Parathyroid adenoma (tissue), 2 donors: ENCODE measurements around the gene SLC1A7.

Source experiments
- H2AFZ ChIP-seq: fragments of 300-600 bp; sonication (generic); one replicate; pipeline ENCODE4 v1.7.0; 2017; ENCODE audit warnings: antibody characterized with exemption, mild to moderate bottlenecking
- H3K27ac ChIP-seq: fragments of 300-600 bp; sonication (generic); one replicate; pipeline ENCODE4 v1.7.0; 2017
- H3K27me3 ChIP-seq: fragments of 300-600 bp; sonication (generic); one replicate; pipeline ENCODE4 v1.7.0; 2017; ENCODE audit warnings: low read length; ENCODE audit not compliant: control insufficient read depth, insufficient read depth
- H3K36me3 ChIP-seq: fragments of 300-600 bp; sonication (generic); one replicate; pipeline ENCODE4 v1.7.0; 2017; ENCODE audit warnings: low read length; ENCODE audit not compliant: control insufficient read depth, insufficient read depth
- H3K4me1 ChIP-seq: fragments of 300-600 bp; sonication (generic); one replicate; pipeline ENCODE4 v1.7.0; 2017; ENCODE audit warnings: control low read depth
- H3K4me2 ChIP-seq: fragments of 300-600 bp; sonication (generic); one replicate; pipeline ENCODE4 v1.7.0; 2017; ENCODE audit warnings: low read length
- H3K4me3 ChIP-seq: fragments of 300-600 bp; sonication (generic); one replicate; pipeline ENCODE4 v1.7.0; 2017; ENCODE audit warnings: low read depth, low read length
- H3K79me2 ChIP-seq: fragments of 300-600 bp; sonication (generic); one replicate; pipeline ENCODE4 v1.7.0; 2017; ENCODE audit warnings: control low read depth
- H3K9ac ChIP-seq: fragments of 300-600 bp; sonication (generic); one replicate; pipeline ENCODE4 v1.7.0; 2017; ENCODE audit warnings: mild to moderate bottlenecking
- H3K9me3 ChIP-seq: fragments of 300-600 bp; sonication (generic); one replicate; pipeline ENCODE4 v1.7.0; 2017; ENCODE audit warnings: low read length; ENCODE audit not compliant: control insufficient read depth
- TF ChIP-seq, protein P1 (sequence below): fragments of 300-600 bp; sonication (generic); IDR thresholded peaks from one replicate; pipeline ENCODE4 v1.7.0; 2017; ENCODE audit warnings: antibody characterized with exemption, mild to moderate bottlenecking
- donor health status: primary hyperparathyroidism.

Gene SLC1A7

GRCh38 chr1:53076721-53077598, 65.5 kb downstream of the SLC1A7 start:
- Histone ChIP-seq H3K27me3 (no peaks in the 10 kb centered on the region), H3K79me2 (no peaks in the 10 kb centered on the region), H3K4me1 (no peaks in the 10 kb centered on the region), H3K36me3 (no peaks in the 10 kb centered on the region), H3K27ac (no peak overlapping the region), H3K9ac (no peak overlapping the region), H2AFZ (no peak overlapping the region), H3K4me3 (no peak overlapping the region), H3K9me3 (no peaks in the 10 kb centered on the region), H3K4me2 (no peak overlapping the region)
- TF ChIP-seq, protein P1, sequence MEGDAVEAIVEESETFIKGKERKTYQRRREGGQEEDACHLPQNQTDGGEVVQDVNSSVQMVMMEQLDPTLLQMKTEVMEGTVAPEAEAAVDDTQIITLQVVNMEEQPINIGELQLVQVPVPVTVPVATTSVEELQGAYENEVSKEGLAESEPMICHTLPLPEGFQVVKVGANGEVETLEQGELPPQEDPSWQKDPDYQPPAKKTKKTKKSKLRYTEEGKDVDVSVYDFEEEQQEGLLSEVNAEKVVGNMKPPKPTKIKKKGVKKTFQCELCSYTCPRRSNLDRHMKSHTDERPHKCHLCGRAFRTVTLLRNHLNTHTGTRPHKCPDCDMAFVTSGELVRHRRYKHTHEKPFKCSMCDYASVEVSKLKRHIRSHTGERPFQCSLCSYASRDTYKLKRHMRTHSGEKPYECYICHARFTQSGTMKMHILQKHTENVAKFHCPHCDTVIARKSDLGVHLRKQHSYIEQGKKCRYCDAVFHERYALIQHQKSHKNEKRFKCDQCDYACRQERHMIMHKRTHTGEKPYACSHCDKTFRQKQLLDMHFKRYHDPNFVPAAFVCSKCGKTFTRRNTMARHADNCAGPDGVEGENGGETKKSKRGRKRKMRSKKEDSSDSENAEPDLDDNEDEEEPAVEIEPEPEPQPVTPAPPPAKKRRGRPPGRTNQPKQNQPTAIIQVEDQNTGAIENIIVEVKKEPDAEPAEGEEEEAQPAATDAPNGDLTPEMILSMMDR, result no peak

GRCh38 chr1:53076165-53076564, 66.3 kb downstream of the SLC1A7 start:
- no peaks in the 10 kb centered on the region for H3K27me3 ChIP-seq
- no peak overlapping the region for H3K4me3 ChIP-seq
- TF ChIP-seq, protein P1, result no peak
- H3K9me3 ChIP-seq, result no peaks in the 10 kb centered on the region
- no peak overlapping the region for H2AFZ ChIP-seq
- H3K9ac ChIP-seq, result no peak overlapping the region
- no peak overlapping the region for H3K27ac ChIP-seq
- no peaks in the 10 kb centered on the region for H3K79me2 ChIP-seq
- no peak overlapping the region for H3K4me2 ChIP-seq
- H3K4me1 ChIP-seq, result no peaks in the 10 kb centered on the region
- no peaks in the 10 kb centered on the region for H3K36me3 ChIP-seq

- Histone ChIP-seq H3K27ac (no peak overlapping the region), H3K9ac (no peak overlapping the region), H3K4me3 (no peak overlapping the region), H3K36me3 (no peaks in the 10 kb centered on the region), H3K4me2 (no peak overlapping the region), H2AFZ (no peak overlapping the region), H3K4me1 (no peaks in the 10 kb centered on the region), H3K79me2 (no peaks in the 10 kb centered on the region), H3K27me3 (no peaks in the 10 kb centered on the region), H3K9me3 (no peaks in the 10 kb centered on the region)
- TF ChIP-seq, protein P1, result no peak
Measured at GRCh38 chr1:53075761-53076163, 66.7 kb downstream of the SLC1A7 start.

DNA sequence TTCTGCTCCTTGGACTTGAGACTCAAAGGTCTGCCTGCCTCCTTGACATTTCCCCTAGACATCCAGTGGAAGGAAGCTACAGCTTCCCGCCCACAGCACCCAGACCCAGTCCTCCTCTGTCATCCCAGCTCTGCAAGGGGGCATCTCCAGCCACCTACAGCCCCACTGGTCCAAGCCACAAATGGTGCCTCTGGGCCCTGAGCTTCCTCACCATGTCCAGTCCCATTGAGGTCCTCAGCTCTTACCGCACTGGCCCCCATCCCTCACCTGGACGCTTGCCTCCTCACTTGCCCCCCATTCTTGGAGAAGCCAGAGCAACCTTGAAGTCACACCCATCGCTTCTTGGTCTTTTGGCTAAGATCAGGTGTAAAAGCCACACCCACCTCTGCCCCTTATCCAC, 67.2 kb downstream of the SLC1A7 start:
- Histone ChIP-seq H3K9me3 (no peaks in the 10 kb centered on the region), H3K4me1 (no peaks in the 10 kb centered on the region), H3K27me3 (no peaks in the 10 kb centered on the region), H3K4me2 (no peak overlapping the region), H3K36me3 (no peaks in the 10 kb centered on the region), H2AFZ (no peak overlapping the region), H3K9ac (no peak overlapping the region), H3K79me2 (no peaks in the 10 kb centered on the region), H3K27ac (no peak overlapping the region), H3K4me3 (no peak overlapping the region)
- TF ChIP-seq, protein P1, result no peak
